K562 (cell line): ENCODE measurements around the gene YIF1A. TPM values are rescaled to one million over a fixed set of nuclear protein-coding genes. Genes with fewer than 3 reads are reported as not detected.

Experiments used
- ATAC-seq: fragments of 200-7000 bp; cut with Tn5 transposase; 3 replicates; pipeline ENCODE4 v1.9.1; 2020; ENCODE audit warnings: moderate library complexity
- BruUV-seq: library from RNA; stranded (reverse); fragments of 400-500 nt; replicated peaks from 2 replicates; lab custom pipeline; 2021; lab: Mats Ljungman, UMichigan
- CTCF ChIA-PET: fragments of 300-600 bp; formaldehyde crosslinking; extraction: SDS; loops from one replicate; lab custom pipeline; 2021; ENCODE audit warnings: low intra/inter-chr PET ratio; lab: Yijun Ruan, JAX
- POLR2A ChIA-PET: fragments of 300-600, 350-650 bp; sonication (Branson Sonifier 250); formaldehyde crosslinking; extraction: SDS; loops from one replicate; lab custom pipeline; 2021; ENCODE audit warnings: antibody characterized with exemption, inconsistent platforms; lab: Yijun Ruan, JAX
- DNase-seq, 4 experiments: peaks; one replicate each; pipeline versions ENCODE4 v3.0.0 to v3.0.0-alpha.2; 2011 to 2018; ENCODE audit warnings: low spot score in 3 of 4, mixed read lengths in 3 of 4; ENCODE audit errors: extremely low read depth in 1 of 4
- FAIRE-seq: peaks from 2 replicates; lab custom pipeline; 2011; peaks lifted over from hg19 to GRCh38; lab: Jason Lieb, UNC
- H2AFZ ChIP-seq: 2 replicates; pipeline ENCODE4 v1.6.0; 2011; ENCODE audit warnings: low read depth, low read length, control low read depth, inconsistent platforms
- H3K27ac ChIP-seq: fragments of 200-600 bp; 3 replicates; pipeline ENCODE4 v1.8.0; 2011; ENCODE audit warnings: low read depth, mild to moderate bottlenecking, control low read depth, inconsistent platforms, low read length, moderate library complexity, mixed read lengths; ENCODE audit errors: extremely low read depth
- H3K27me3 ChIP-seq, 2 experiments: fragments of 300-600 bp in 1 of 2; 2 replicates in 1 of 2; 3 replicates in 1 of 2; pipeline versions ENCODE4 v1.6.0 to v1.8.0; 2011; ENCODE audit warnings: inconsistent platforms in 2 of 2, low read length in 2 of 2, mild to moderate bottlenecking in 1 of 2, mixed read lengths in 1 of 2, moderate library complexity in 1 of 2; ENCODE audit not compliant: control insufficient read depth in 2 of 2, insufficient read depth in 2 of 2
- H3K36me3 ChIP-seq: fragments of 300-600 bp; 3 replicates; pipeline ENCODE4 v1.8.0; 2011; ENCODE audit warnings: mild to moderate bottlenecking, low read length, inconsistent platforms; ENCODE audit not compliant: control insufficient read depth, insufficient read depth
- H3K4me1 ChIP-seq, 2 experiments: fragments of 200-600 bp in 1 of 2; replicated peaks in 1 of 2; 2 replicates in 1 of 2; 3 replicates in 1 of 2; pipeline versions ENCODE4 v1.5.1 to v1.8.0; 2011; ENCODE audit warnings: inconsistent platforms in 2 of 2, low read length in 2 of 2, mild to moderate bottlenecking in 1 of 2, mixed read lengths in 1 of 2, moderate library complexity in 1 of 2; ENCODE audit not compliant: control insufficient read depth in 2 of 2, insufficient read depth in 2 of 2
- H3K4me2 ChIP-seq: 2 replicates; pipeline ENCODE4 v1.6.1; 2011; ENCODE audit warnings: low read length, control low read depth, inconsistent platforms, mixed read lengths; ENCODE audit not compliant: insufficient read depth
- H3K4me3 ChIP-seq: fragments of 200-600 bp; sonication (generic), shearing (Covaris generic); 2 replicates; pipeline ENCODE4 v1.5.1; 2016; ENCODE audit warnings: control low read depth, inconsistent platforms
- H3K79me2 ChIP-seq: fragments of 200-600 bp; 3 replicates; pipeline ENCODE4 v1.8.0; 2011; ENCODE audit warnings: low read length, inconsistent platforms; ENCODE audit not compliant: control insufficient read depth, insufficient read depth
- H3K9ac ChIP-seq, 2 experiments: 2 replicates each; pipeline versions ENCODE4 v1.6.0 to v1.6.1; 2011; ENCODE audit warnings: low read depth in 2 of 2, low read length in 2 of 2, control low read depth in 1 of 2, inconsistent platforms in 1 of 2, mild to moderate bottlenecking in 1 of 2, mixed read lengths in 1 of 2; ENCODE audit not compliant: insufficient read depth in 1 of 2
- H3K9me1 ChIP-seq: one replicate; pipeline ENCODE4 v1.6.0; 2011; ENCODE audit warnings: inconsistent platforms, mild to moderate bottlenecking, low read length, moderate library complexity; ENCODE audit not compliant: control insufficient read depth, insufficient read depth
- H3K9me3 ChIP-seq: replicated peaks from 2 replicates; pipeline ENCODE4 v1.5.1; 2011; ENCODE audit warnings: low read depth, low read length, inconsistent platforms; ENCODE audit not compliant: control insufficient read depth, insufficient read depth
- H4K20me1 ChIP-seq: replicated peaks from 2 replicates; pipeline ENCODE4 v1.6.1; 2011; ENCODE audit warnings: low read length, inconsistent platforms, mixed read lengths; ENCODE audit not compliant: control insufficient read depth, insufficient read depth
- CBX2 ChIP-seq: fragments of 200-600 bp; sonication (generic); IDR thresholded peaks from one replicate; pipeline ENCODE4 v1.6.1; 2012; ENCODE audit warnings: mild to moderate bottlenecking, low read length, inconsistent platforms; ENCODE audit not compliant: insufficient read depth, poor library complexity, severe bottlenecking
- CHCHD3 ChIP-seq: fragments of 250-450 bp; sonication (Bioruptor Pico); IDR thresholded peaks from 2 replicates; pipeline ENCODE4 v2.1.2; 2022; ENCODE audit warnings: mild to moderate bottlenecking
- HNRNPLL ChIP-seq: fragments of 200-400 bp; formaldehyde crosslinking; IDR thresholded peaks from 2 replicates; pipeline ENCODE4 v1.6.1; 2017; ENCODE audit warnings: low read length, low read depth, mild to moderate bottlenecking; ENCODE audit not compliant: poor library complexity, severe bottlenecking
- MGA ChIP-seq: fragments of 450-650 bp; IDR thresholded peaks from 2 replicates; pipeline ENCODE4 v1.6.1; 2016; ENCODE audit warnings: mild to moderate bottlenecking, moderate library complexity
- MTA2 ChIP-seq: fragments of 450-650 bp; IDR thresholded peaks from 2 replicates; pipeline ENCODE4 v1.6.1; 2016; ENCODE audit warnings: low read depth
- MYNN ChIP-seq, 2 experiments: sonication (generic); formaldehyde crosslinking in 1 of 2; IDR thresholded peaks; 2 replicates each; pipeline versions ENCODE4 v1.5.0 to v1.6.1; 2016 to 2020; ENCODE audit warnings: antibody characterized with exemption in 1 of 2, missing genetic modification reagents in 1 of 2
- SMARCA4 ChIP-seq: fragments of 450-650 bp; IDR thresholded peaks from 2 replicates; pipeline ENCODE4 v1.6.1; 2016
- SUPT5H ChIP-seq: fragments of 450-650 bp; IDR thresholded peaks from 2 replicates; pipeline ENCODE4 v1.6.1; 2016
- ZNF184 ChIP-seq: sonication (generic); formaldehyde crosslinking; IDR thresholded peaks from 2 replicates; pipeline ENCODE4 v1.5.0; 2020; ENCODE audit warnings: missing genetic modification reagents
- ZNF584 ChIP-seq: fragments of 200-800 bp; sonication (Bioruptor generic); IDR thresholded peaks from 2 replicates; pipeline ENCODE4 v1.6.1; 2016; ENCODE audit warnings: low read depth, mild to moderate bottlenecking, missing genetic modification characterization, missing compliant biosample characterization
- WGBS: fragments of 100-300 bp; shearing (Covaris generic); methylation state at CpG from one replicate; pipeline ENCODE4 v1.1.6; 2016; ENCODE audit warnings: low coverage, mixed read lengths; ENCODE audit not compliant: insufficient coverage; ENCODE audit errors: missing lambda C conversion rate; 5-methylcytosine and 5-hydroxymethylcytosine counted together
- in situ Hi-C: fragments of 300-500 bp; cut with MboI; formaldehyde crosslinking; loops from 4 replicates; pipeline ENCODE4 v1.15.0; 2018; ENCODE audit warnings: inconsistent platforms, mixed read lengths
- intact Hi-C: fragments of 100-400 bp; cut with micrococcal nuclease; formaldehyde crosslinking; loops from 2 replicates; pipeline ENCODE4 v1.14.2; 2022
- polyA plus RNA-seq, 8 experiments: library from polyadenylated mRNA; depleted of rRNA in 4 of 8; stranded (reverse) in 5 of 8; unstranded in 3 of 8; fragments of >200 nt; fragmentation: Nextera tagmentation in 2 of 8; fragmentation: Illumina TruSeq in 1 of 8; extraction: Ambion mirVana in 2 of 8; extraction: Trizol in 1 of 8; gene quantifications; 2 replicates each; pipeline versions ENCODE4 v1.2.1 to v1.2.3, GENCODE V29; 2011 to 2014; ENCODE audit warnings: inconsistent platforms in 1 of 8, missing spikeins in 1 of 8
- total RNA-seq, 7 experiments: library from RNA; depleted of rRNA in 6 of 7; stranded (reverse); fragments of >200 nt in 6 of 7; fragmentation: Illumina TruSeq in 2 of 7; extraction: Trizol in 2 of 7; gene quantifications; 2 replicates each; pipeline versions ENCODE4 v1.2.1 to v1.2.3, GENCODE V29; 2011 to 2021; ENCODE audit warnings: low replicate concordance in 1 of 7

YIF1A gene
- total and polyA plus RNA-seq, 9 of the 15 experiments (the other 6 are each of a cell fraction or from before 2014, with no cell fraction given) = 8.6 to 121 (median 77.2) TPM

- no TSS peak for BruUV-seq
- POLR2A ChIA-PET = interaction anchor here (0.6 to 2.6 kb wide), 6 partner anchors 10 to 74 kb away, joined by 3 to 18 read pairs (median 3); no protein-coding TSS in a partner anchor
Measured at GRCh38 chr11:66287211-66287888, 1.6 kb downstream of the YIF1A start.

More at GRCh38 chr11:66287211-66287888, 1.6 kb downstream of the YIF1A start:
- peaks cover 21 to 66% of the 10 kb centered on the region in 2 experiments for H3K4me1 ChIP-seq
- peaks cover 13% of the 10 kb centered on the region for H4K20me1 ChIP-seq
- no peak for DNase-seq
- in situ Hi-C loops (no loop called here), intact Hi-C loops (no loop called here)
- CTCF ChIA-PET = interaction anchor here (1.2 kb wide), 1 partner anchor 64 kb away, joined by 3 read pairs; no protein-coding TSS in a partner anchor
- H3K79me2 ChIP-seq = peaks cover 24% of the 10 kb centered on the region
- FAIRE-seq = no peak
- no peak overlapping the region for H3K4me3 ChIP-seq
- no peaks in the 10 kb centered on the region for H3K27me3 ChIP-seq
- ATAC-seq = no peak
- no peak overlapping the region for H2AFZ ChIP-seq
- WGBS = 84% methylated on average over 10 of the region's 10 CpGs
- H3K36me3 ChIP-seq = peaks cover 37% of the 10 kb centered on the region; the same call in 2 of the 3 replicates
- peak overlapping the region; percentile 100 for H3K4me2 ChIP-seq
- H3K9me1 ChIP-seq = peaks cover 4% of the 10 kb centered on the region
- TF ChIP-seq MYNN (IDR thresholded peaks at IDR 0.05) (no peak), MYNN (CRISPR knock-in tag; IDR thresholded peaks at IDR 0.05) (no peak), MGA (no peak), SMARCA4 (no peak), CHCHD3 (CRISPR knock-in tag) (no peak), HNRNPLL (no peak), CBX2 (no peak), ZNF184 (no peak), SUPT5H (no peak), ZNF584 (no peak), MTA2 (no peak)
- H3K9me3 ChIP-seq = no peaks in the 10 kb centered on the region
- H3K9ac ChIP-seq = peak overlapping the region; percentile 93 to 100; a peak in 3 of 4 replicates
- no peak overlapping the region for H3K27ac ChIP-seq
